Measurements from ENCODE around the gene COMMD3. TPM values are rescaled to one million over a fixed set of nuclear protein-coding genes. Genes with fewer than 3 reads are reported as not detected.

The COMMD3 gene
- total RNA-seq, 1 experiment from 2014 or later, result 2.6 TPM

DNA sequence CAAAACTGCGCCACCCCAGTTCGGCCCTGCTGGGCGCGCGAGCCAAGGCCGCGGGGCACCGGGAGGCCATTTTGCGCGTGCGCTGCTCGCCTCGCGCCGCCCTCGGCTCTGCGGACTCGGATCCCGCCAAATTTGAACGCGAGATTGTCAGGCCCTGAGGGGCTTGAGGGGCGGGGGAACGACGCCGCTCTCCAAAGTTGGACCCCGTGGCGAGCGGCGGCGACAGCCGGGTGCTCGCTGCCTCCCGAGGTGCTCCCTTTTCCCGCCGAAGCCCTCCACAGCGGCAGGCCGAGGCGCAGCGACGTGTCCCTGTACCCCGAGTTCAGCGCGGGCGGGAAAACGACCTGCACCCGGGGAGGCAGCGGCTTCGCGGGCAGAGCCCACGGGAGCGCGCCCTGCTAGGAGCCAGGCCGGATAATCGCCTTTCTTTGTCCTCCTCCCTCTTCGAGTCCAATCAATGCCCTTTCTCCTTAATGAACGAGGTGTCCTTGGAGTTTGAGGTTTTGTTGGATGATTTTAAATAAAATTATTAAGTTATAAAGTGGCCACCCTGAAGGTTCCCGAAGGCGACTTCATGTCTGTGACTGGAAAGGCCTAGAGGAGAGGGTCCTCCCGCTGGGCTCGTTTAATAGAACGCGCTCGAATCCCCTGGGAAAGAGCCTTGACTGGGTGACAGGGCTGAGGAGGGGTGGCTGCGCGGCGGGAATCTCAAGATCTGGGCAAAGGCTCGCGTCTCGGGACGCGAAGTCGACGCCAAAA lies 18.4 kb downstream of the COMMD3 start:
- Mint-ChIP-seq H3K4me1 (peaks cover 26% of the 10 kb centered on the region), H3K9me3 (no peaks in the 10 kb centered on the region), H3K4me3 (peak overlapping the region; percentile 65), H3K36me3 (no peaks in the 10 kb centered on the region), H3K27ac (no peak overlapping the region), H3K27me3 (ENCODE audit: low read depth) (peaks cover 100% of the 10 kb centered on the region)
- ATAC-seq (peak; percentile 43), DNase-seq (ENCODE audit: low spot score) (peak; percentile 77)
- POLR2A ChIA-PET, result no interaction called here
- CTCF ChIA-PET, result interaction anchor here (1.0 kb wide), 1 partner anchor 331 kb away, joined by 3 read pairs; the partner anchor contains the start of gene DNAJC1
- TF ChIP-seq ZNF138 (CRISPR knock-in tag; conservative IDR thresholded peaks at IDR 0.05) (no peak), ESRRA (CRISPR knock-in tag; IDR thresholded peaks at IDR 0.05; ENCODE audit: borderline replicate concordance) (peak; percentile 90; the same call in 1 of the 2 replicates), NR3C1 (CRISPR knock-in tag; conservative IDR thresholded peaks at IDR 0.05; ENCODE audit: low read depth) (no peak; the same call in 1 of the 2 replicates), ELF4 (CRISPR knock-in tag; IDR thresholded peaks at IDR 0.05; ENCODE audit: low read depth) (peak; percentile 90; the same call in 1 of the 2 replicates), TEAD4 (CRISPR knock-in tag; IDR thresholded peaks at IDR 0.05) (peak; percentile 76; the same call in 1 of the 2 replicates), NR1H2 (CRISPR knock-in tag; IDR thresholded peaks at IDR 0.05) (peak; percentile 84; the same call in 1 of the 2 replicates), EMX1 (CRISPR knock-in tag; IDR thresholded peaks at IDR 0.05) (no peak), NR2C2 (CRISPR knock-in tag; IDR thresholded peaks at IDR 0.05) (peak; percentile 61; the same call in 1 of the 2 replicates), IRF2 (CRISPR knock-in tag; IDR thresholded peaks at IDR 0.05; ENCODE audit: borderline replicate concordance, low read depth) (no peak), ZNF416 (CRISPR knock-in tag; IDR thresholded peaks at IDR 0.05) (no peak), SMAD3 (CRISPR knock-in tag; IDR thresholded peaks at IDR 0.05; ENCODE audit: borderline replicate concordance) (peak; percentile 90), RORB (CRISPR knock-in tag; IDR thresholded peaks at IDR 0.05) (no peak), ETV6 (CRISPR knock-in tag; IDR thresholded peaks at IDR 0.05) (peak; percentile 88), OVOL2 (CRISPR knock-in tag; IDR thresholded peaks at IDR 0.05; ENCODE audit: borderline replicate concordance) (no peak), RELA (CRISPR knock-in tag; IDR thresholded peaks at IDR 0.05; ENCODE audit: borderline replicate concordance) (peak; percentile 87; the same call in 1 of the 2 replicates), CREB1 (CRISPR knock-in tag; IDR thresholded peaks at IDR 0.05) (peak; percentile 88; the same call in 1 of the 2 replicates), ZNF263 (CRISPR knock-in tag; IDR thresholded peaks at IDR 0.05; ENCODE audit: low read depth) (peak; percentile 88), ZBTB21 (CRISPR knock-in tag; IDR thresholded peaks at IDR 0.05; ENCODE audit: borderline replicate concordance) (peak; percentile 87; the same call in 1 of the 2 replicates), CBFB (CRISPR knock-in tag; IDR thresholded peaks at IDR 0.05; ENCODE audit: low read depth) (no peak), FOXK1 (CRISPR knock-in tag; IDR thresholded peaks at IDR 0.05) (peak; percentile 83)
- TF ChIP-seq, protein P1, sequence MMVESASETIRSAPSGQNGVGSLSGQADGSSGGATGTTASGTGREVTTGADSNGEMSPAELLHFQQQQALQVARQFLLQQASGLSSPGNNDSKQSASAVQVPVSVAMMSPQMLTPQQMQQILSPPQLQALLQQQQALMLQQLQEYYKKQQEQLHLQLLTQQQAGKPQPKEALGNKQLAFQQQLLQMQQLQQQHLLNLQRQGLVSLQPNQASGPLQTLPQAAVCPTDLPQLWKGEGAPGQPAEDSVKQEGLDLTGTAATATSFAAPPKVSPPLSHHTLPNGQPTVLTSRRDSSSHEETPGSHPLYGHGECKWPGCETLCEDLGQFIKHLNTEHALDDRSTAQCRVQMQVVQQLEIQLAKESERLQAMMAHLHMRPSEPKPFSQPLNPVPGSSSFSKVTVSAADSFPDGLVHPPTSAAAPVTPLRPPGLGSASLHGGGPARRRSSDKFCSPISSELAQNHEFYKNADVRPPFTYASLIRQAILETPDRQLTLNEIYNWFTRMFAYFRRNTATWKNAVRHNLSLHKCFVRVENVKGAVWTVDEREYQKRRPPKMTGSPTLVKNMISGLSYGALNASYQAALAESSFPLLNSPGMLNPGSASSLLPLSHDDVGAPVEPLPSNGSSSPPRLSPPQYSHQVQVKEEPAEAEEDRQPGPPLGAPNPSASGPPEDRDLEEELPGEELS (CRISPR knock-in tag; IDR thresholded peaks at IDR 0.05), result peak; percentile 86; the same call in 1 of the 2 replicates
- TF ChIP-seq, protein P2, sequence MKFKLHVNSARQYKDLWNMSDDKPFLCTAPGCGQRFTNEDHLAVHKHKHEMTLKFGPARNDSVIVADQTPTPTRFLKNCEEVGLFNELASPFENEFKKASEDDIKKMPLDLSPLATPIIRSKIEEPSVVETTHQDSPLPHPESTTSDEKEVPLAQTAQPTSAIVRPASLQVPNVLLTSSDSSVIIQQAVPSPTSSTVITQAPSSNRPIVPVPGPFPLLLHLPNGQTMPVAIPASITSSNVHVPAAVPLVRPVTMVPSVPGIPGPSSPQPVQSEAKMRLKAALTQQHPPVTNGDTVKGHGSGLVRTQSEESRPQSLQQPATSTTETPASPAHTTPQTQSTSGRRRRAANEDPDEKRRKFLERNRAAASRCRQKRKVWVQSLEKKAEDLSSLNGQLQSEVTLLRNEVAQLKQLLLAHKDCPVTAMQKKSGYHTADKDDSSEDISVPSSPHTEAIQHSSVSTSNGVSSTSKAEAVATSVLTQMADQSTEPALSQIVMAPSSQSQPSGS (CRISPR knock-in tag; IDR thresholded peaks at IDR 0.05; ENCODE audit: borderline replicate concordance, low read depth), result peak; percentile 24; the same call in 1 of the 2 replicates
- TF ChIP-seq, protein P3, sequence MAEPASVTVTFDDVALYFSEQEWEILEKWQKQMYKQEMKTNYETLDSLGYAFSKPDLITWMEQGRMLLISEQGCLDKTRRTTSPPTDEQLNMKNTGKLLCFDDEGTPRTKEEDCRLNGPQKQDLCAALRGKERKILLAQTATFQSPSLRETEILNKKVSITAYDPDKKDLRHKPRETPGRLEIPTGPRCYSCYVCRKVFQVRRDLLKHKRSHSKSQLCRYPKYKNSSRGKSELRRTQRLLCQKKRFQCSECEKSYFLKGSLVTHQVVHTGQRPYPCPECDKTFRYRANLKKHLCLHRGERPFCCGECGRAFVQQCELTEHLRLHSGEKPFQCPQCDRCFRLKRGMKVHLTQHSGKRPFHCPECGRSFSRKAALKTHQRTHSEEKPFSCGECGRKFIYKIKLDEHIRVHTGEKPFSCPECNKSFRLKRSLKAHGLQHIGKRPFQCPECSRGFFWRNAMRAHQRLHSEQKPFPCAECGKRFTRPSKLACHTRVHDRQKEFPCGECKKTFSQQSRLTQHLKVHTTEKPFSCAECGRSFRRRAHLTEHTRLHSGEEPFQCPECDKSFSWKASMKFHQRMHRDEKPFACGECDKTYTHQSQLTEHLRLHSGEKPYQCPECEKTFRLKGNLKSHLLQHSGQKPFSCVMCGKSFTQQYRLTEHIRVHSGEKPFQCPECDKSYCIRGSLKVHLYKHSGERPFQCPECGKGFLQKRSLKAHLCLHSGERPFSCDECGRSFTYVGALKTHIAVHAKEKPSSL (CRISPR knock-in tag; conservative IDR thresholded peaks at IDR 0.05), result no peak
- TF ChIP-seq, protein P4, sequence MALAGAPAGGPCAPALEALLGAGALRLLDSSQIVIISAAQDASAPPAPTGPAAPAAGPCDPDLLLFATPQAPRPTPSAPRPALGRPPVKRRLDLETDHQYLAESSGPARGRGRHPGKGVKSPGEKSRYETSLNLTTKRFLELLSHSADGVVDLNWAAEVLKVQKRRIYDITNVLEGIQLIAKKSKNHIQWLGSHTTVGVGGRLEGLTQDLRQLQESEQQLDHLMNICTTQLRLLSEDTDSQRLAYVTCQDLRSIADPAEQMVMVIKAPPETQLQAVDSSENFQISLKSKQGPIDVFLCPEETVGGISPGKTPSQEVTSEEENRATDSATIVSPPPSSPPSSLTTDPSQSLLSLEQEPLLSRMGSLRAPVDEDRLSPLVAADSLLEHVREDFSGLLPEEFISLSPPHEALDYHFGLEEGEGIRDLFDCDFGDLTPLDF (CRISPR knock-in tag; IDR thresholded peaks at IDR 0.05), result peak; percentile 84
- TF ChIP-seq, protein P5, sequence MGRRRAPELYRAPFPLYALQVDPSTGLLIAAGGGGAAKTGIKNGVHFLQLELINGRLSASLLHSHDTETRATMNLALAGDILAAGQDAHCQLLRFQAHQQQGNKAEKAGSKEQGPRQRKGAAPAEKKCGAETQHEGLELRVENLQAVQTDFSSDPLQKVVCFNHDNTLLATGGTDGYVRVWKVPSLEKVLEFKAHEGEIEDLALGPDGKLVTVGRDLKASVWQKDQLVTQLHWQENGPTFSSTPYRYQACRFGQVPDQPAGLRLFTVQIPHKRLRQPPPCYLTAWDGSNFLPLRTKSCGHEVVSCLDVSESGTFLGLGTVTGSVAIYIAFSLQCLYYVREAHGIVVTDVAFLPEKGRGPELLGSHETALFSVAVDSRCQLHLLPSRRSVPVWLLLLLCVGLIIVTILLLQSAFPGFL (CRISPR knock-in tag; IDR thresholded peaks at IDR 0.05; ENCODE audit: borderline replicate concordance), result peak; percentile 25; the same call in 1 of the 2 replicates
- TF ChIP-seq, protein P6, sequence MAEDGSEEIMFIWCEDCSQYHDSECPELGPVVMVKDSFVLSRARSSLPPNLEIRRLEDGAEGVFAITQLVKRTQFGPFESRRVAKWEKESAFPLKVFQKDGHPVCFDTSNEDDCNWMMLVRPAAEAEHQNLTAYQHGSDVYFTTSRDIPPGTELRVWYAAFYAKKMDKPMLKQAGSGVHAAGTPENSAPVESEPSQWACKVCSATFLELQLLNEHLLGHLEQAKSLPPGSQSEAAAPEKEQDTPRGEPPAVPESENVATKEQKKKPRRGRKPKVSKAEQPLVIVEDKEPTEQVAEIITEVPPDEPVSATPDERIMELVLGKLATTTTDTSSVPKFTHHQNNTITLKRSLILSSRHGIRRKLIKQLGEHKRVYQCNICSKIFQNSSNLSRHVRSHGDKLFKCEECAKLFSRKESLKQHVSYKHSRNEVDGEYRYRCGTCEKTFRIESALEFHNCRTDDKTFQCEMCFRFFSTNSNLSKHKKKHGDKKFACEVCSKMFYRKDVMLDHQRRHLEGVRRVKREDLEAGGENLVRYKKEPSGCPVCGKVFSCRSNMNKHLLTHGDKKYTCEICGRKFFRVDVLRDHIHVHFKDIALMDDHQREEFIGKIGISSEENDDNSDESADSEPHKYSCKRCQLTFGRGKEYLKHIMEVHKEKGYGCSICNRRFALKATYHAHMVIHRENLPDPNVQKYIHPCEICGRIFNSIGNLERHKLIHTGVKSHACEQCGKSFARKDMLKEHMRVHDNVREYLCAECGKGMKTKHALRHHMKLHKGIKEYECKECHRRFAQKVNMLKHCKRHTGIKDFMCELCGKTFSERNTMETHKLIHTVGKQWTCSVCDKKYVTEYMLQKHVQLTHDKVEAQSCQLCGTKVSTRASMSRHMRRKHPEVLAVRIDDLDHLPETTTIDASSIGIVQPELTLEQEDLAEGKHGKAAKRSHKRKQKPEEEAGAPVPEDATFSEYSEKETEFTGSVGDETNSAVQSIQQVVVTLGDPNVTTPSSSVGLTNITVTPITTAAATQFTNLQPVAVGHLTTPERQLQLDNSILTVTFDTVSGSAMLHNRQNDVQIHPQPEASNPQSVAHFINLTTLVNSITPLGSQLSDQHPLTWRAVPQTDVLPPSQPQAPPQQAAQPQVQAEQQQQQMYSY (CRISPR knock-in tag; IDR thresholded peaks at IDR 0.05), result peak; percentile 48; the same call in 1 of the 2 replicates
